SK-N-MC (cell line): ENCODE data around the gene OSBPL1A.

ENCODE experiments used
- EZH2 ChIP-seq: fragments of 200-600 bp; sonication (generic); IDR thresholded peaks from one replicate; pipeline ENCODE4 v1.6.1; 2017; ENCODE audit warnings: antibody characterized with exemption
- FOXP2 ChIP-seq: optimal IDR thresholded peaks from 2 replicates; pipeline ENCODE3; 2011; ENCODE audit warnings: mild to moderate bottlenecking, moderate library complexity; ENCODE audit not compliant: insufficient read depth; ENCODE audit errors: extremely low read length, control extremely low read depth
- POLR2AphosphoS5 ChIP-seq: IDR thresholded peaks from 2 replicates; pipeline ENCODE4 v1.6.1; 2012; ENCODE audit warnings: mild to moderate bottlenecking, low read depth, low read length, borderline replicate concordance

DNA sequence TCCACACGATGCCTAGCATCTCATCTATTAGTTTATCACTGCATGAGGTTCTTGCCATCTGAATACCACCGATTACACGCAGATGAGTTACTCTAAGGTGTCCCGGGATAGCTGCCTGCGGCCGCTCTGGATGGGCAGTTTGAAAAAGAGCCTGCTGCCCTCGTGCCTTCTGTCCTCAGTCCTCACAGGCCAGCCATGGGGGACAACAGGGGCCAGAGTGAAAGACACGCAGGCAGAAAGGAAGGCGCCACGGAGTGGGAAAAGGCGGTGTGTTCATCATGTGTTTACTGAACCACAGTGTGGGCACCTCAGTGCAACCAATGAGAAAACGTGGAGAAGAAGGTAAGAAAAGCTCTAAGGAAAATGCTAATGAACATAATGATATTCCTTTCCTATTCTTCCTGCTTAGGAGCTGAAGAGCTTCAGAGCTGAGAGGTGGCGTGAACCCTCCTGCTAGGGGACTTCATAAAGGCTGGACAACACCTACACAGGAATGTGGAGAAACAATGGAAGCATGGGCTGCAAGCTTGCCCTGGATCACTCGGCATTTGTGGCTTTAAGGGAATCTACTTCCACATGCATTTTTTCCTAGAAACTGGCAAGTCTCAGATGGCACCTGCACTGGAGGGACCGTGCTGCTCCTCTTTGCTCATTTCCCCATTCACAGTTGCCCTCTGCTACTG, 207.8 kb downstream of the OSBPL1A start:
- no peak for TF ChIP-seq POLR2AphosphoS5
- TF ChIP-seq EZH2: no peak
- TF ChIP-seq FOXP2: no peak
